ENCODE results near the gene C19orf67.
A peak's percentile ranks its signal among the peaks of the same experiment; 100 is the strongest.

The C19orf67 gene

GRCh38 chr19:14061081-14061749, 24.4 kb downstream of the C19orf67 start:
- no peak overlapping the region for H3K27ac ChIP-seq (ENCODE audit: low read length)
- no peaks in the 10 kb centered on the region for H3K9me3 ChIP-seq (ENCODE audit: insufficient read depth, low read length)
- 0 out of 2 replicates have a peak, but pooled peaks cover 2% of the 10 kb centered on the region for H3K4me1 ChIP-seq (ENCODE audit: low read length)
- TF ChIP-seq EZH2phosphoT487 (IDR thresholded peaks at IDR 0.05; ENCODE audit: low read depth) (no peak), CTCF (IDR thresholded peaks at IDR 0.05; ENCODE audit: low read depth, low read length) (no peak)
- no peaks in the 10 kb centered on the region for H3K79me2 ChIP-seq (ENCODE audit: low read length)
- H3K27me3 ChIP-seq (ENCODE audit: low read depth, low read length), result peaks cover 29% of the 10 kb centered on the region
- H3K36me3 ChIP-seq (replicated peaks; ENCODE audit: low read depth, low read length), result no peaks in the 10 kb centered on the region
- no peak overlapping the region for H3K4me2 ChIP-seq (ENCODE audit: low read length)
- H2AFZ ChIP-seq (ENCODE audit: low read depth, low read length), result no peak overlapping the region
- H4K20me1 ChIP-seq (ENCODE audit: insufficient read depth, low read length), result no peaks in the 10 kb centered on the region
- no peak overlapping the region for H3K9ac ChIP-seq (ENCODE audit: low read length)
- H3K4me3 ChIP-seq (ENCODE audit: low read length), result no peak overlapping the region

- Histone ChIP-seq H3K9ac (ENCODE audit: low read length) (no peak overlapping the region), H3K36me3 (replicated peaks; ENCODE audit: low read depth, low read length) (no peaks in the 10 kb centered on the region), H3K4me1 (ENCODE audit: low read length) (0 out of 2 replicates have a peak, but pooled peaks cover 2% of the 10 kb centered on the region), H3K9me3 (ENCODE audit: insufficient read depth, low read length) (no peaks in the 10 kb centered on the region), H2AFZ (ENCODE audit: low read depth, low read length) (no peak overlapping the region), H3K79me2 (ENCODE audit: low read length) (no peaks in the 10 kb centered on the region), H4K20me1 (ENCODE audit: insufficient read depth, low read length) (no peaks in the 10 kb centered on the region), H3K27me3 (ENCODE audit: low read depth, low read length) (peaks cover 29% of the 10 kb centered on the region), H3K4me2 (ENCODE audit: low read length) (no peak overlapping the region), H3K27ac (ENCODE audit: low read length) (no peak overlapping the region), H3K4me3 (ENCODE audit: low read length) (no peak overlapping the region)
- TF ChIP-seq CTCF (IDR thresholded peaks at IDR 0.05; ENCODE audit: low read depth, low read length) (no peak), EZH2phosphoT487 (IDR thresholded peaks at IDR 0.05; ENCODE audit: low read depth) (no peak)
Measured at GRCh38 chr19:14059652-14060155, 25.9 kb downstream of the C19orf67 start.

GRCh38 chr19:14059093-14059480, 26.5 kb downstream of the C19orf67 start:
- no peaks in the 10 kb centered on the region for H3K79me2 ChIP-seq (ENCODE audit: low read length)
- H3K4me2 ChIP-seq (ENCODE audit: low read length), result peak overlapping the region; percentile 48
- H2AFZ ChIP-seq (ENCODE audit: low read depth, low read length), result no peak overlapping the region
- TF ChIP-seq CTCF (IDR thresholded peaks at IDR 0.05; ENCODE audit: low read depth, low read length), result peak; percentile 74
- no peak for TF ChIP-seq EZH2phosphoT487 (IDR thresholded peaks at IDR 0.05; ENCODE audit: low read depth)
- peaks cover 29% of the 10 kb centered on the region for H3K27me3 ChIP-seq (ENCODE audit: low read depth, low read length)
- H3K36me3 ChIP-seq (replicated peaks; ENCODE audit: low read depth, low read length), result no peaks in the 10 kb centered on the region
- H3K9me3 ChIP-seq (ENCODE audit: insufficient read depth, low read length), result no peaks in the 10 kb centered on the region
- no peak overlapping the region for H3K4me3 ChIP-seq (ENCODE audit: low read length)
- no peak overlapping the region for H3K9ac ChIP-seq (ENCODE audit: low read length)
- H4K20me1 ChIP-seq (ENCODE audit: insufficient read depth, low read length), result no peaks in the 10 kb centered on the region
- no peak overlapping the region for H3K27ac ChIP-seq (ENCODE audit: low read length)
- 0 out of 2 replicates have a peak, but pooled peaks cover 2% of the 10 kb centered on the region for H3K4me1 ChIP-seq (ENCODE audit: low read length)

- Histone ChIP-seq H3K9ac (ENCODE audit: low read length) (no peak overlapping the region), H3K4me2 (ENCODE audit: low read length) (peak overlapping the region; percentile 48)
Measured at GRCh38 chr19:14058182-14059092, 27.1 kb downstream of the C19orf67 start.

More at GRCh38 chr19:14058182-14059092, 27.1 kb downstream of the C19orf67 start:
- no peak overlapping the region for H3K4me3 ChIP-seq (ENCODE audit: low read length)
- H4K20me1 ChIP-seq (ENCODE audit: insufficient read depth, low read length), result no peaks in the 10 kb centered on the region
- H3K27me3 ChIP-seq (ENCODE audit: low read depth, low read length), result peaks cover 29% of the 10 kb centered on the region
- no peak for TF ChIP-seq CTCF (IDR thresholded peaks at IDR 0.05; ENCODE audit: low read depth, low read length)
- TF ChIP-seq EZH2phosphoT487 (IDR thresholded peaks at IDR 0.05; ENCODE audit: low read depth), result no peak
- H3K79me2 ChIP-seq (ENCODE audit: low read length), result no peaks in the 10 kb centered on the region
- H3K36me3 ChIP-seq (replicated peaks; ENCODE audit: low read depth, low read length), result no peaks in the 10 kb centered on the region
- 0 out of 2 replicates have a peak, but pooled peaks cover 2% of the 10 kb centered on the region for H3K4me1 ChIP-seq (ENCODE audit: low read length)
- no peak overlapping the region for H2AFZ ChIP-seq (ENCODE audit: low read depth, low read length)
- H3K27ac ChIP-seq (ENCODE audit: low read length), result no peak overlapping the region
- no peaks in the 10 kb centered on the region for H3K9me3 ChIP-seq (ENCODE audit: insufficient read depth, low read length)

All from OCI-LY3 (cell line).